GM23338 (cell line): ENCODE measurements around the gene TMEFF1.

Experiments
- CTCF ChIP-seq, 2 experiments: fragments of 200-600 bp in 1 of 2; sonication (generic) in 1 of 2; conservative IDR thresholded peaks; 2 replicates each; pipeline versions ENCODE4 v1.5.1 to v1.6.1; 2016 to 2017; ENCODE audit warnings: antibody characterized with exemption in 2 of 2, low read depth in 2 of 2, mild to moderate bottlenecking in 2 of 2, moderate library complexity in 1 of 2
- EZH2phosphoT487 ChIP-seq: fragments of 200-600 bp; sonication (generic); IDR thresholded peaks from one replicate; pipeline ENCODE4 v1.8.1; 2018; ENCODE audit warnings: antibody characterized with exemption; ENCODE audit not compliant: unreplicated experiment
- POLR2AphosphoS5 ChIP-seq: IDR thresholded peaks from 2 replicates; pipeline ENCODE4 v1.6.1; 2016; ENCODE audit warnings: antibody characterized with exemption, low read depth

DNA sequence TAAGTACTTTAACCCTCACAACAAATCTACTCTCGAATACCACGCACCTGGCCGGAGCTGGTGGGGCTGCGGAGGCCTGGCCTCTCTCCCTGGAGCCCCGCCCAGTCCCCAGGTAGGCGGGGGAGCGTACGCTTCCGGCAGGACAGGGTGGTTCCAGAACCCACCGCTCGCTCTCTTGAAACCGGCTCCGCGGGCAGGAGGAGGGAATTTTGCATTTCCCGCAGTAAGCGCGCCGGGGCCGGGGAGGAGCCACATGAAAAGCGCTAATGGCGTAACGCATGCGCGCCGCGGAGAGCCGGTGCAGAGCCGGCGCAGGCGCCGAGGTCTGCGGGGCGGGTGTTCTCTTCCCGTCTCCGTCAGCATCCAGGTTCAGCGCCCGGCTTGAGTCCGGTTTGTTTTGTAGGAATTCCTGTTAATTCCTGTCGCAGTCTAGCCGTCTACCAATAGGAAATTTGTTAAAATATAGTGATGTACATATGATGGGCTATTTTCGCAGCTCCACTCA, 125.7 kb downstream of the TMEFF1 start:
- TF ChIP-seq CTCF (conservative IDR thresholded peaks at IDR 0.05; ENCODE audit: low read depth in 2 of 2) (no peak), EZH2phosphoT487 (no peak), POLR2AphosphoS5 (peak; percentile 70)
